H1 (cell line): ENCODE results near the gene MAN2A1. TPM values are rescaled to one million over a fixed set of nuclear protein-coding genes. Genes with fewer than 3 reads are reported as not detected.

ENCODE experiments used
- CTCF ChIA-PET: fragments of 300-600 bp; sonication (Branson Sonifier 250); formaldehyde crosslinking; loops from one replicate; lab custom pipeline; 2021; ENCODE audit not compliant: partially characterized antibody; lab: Charles Lee
- POLR2A ChIA-PET: fragments of 300-600 bp; sonication (Branson Sonifier 250); formaldehyde crosslinking; loops from one replicate; lab custom pipeline; 2021; ENCODE audit warnings: inconsistent platforms; ENCODE audit not compliant: partially characterized antibody; lab: Charles Lee
- DNase-seq, 2 experiments: peaks; one replicate each; pipeline versions ENCODE4 v3.0.0 to v3.0.0-alpha.2; 2010 to 2022; ENCODE audit warnings: low spot score in 2 of 2, low read depth in 1 of 2, mixed read lengths in 1 of 2
- FAIRE-seq: peaks from 2 replicates; lab custom pipeline; 2011; peaks lifted over from hg19 to GRCh38; lab: Jason Lieb, UNC
- H2AFZ ChIP-seq: 2 replicates; pipeline ENCODE4 v1.8.1; 2012; ENCODE audit warnings: low read length, inconsistent platforms
- H2AK5ac ChIP-seq: 2 replicates; pipeline ENCODE4 v1.6.1; 2013; ENCODE audit warnings: low read depth, low read length
- H2BK120ac ChIP-seq: replicated peaks from 2 replicates; pipeline ENCODE3; 2013; ENCODE audit warnings: low read depth, low read length, inconsistent platforms
- H2BK12ac ChIP-seq: 2 replicates; pipeline ENCODE4 v1.6.1; 2013; ENCODE audit warnings: low read depth, low read length
- H2BK15ac ChIP-seq: 2 replicates; pipeline ENCODE4 v1.6.1; 2013; ENCODE audit warnings: low read length
- H2BK20ac ChIP-seq: 2 replicates; pipeline ENCODE4 v1.6.1; 2013; ENCODE audit warnings: low read length
- H2BK5ac ChIP-seq: 2 replicates; pipeline ENCODE4 v1.6.1; 2013; ENCODE audit warnings: low read depth, low read length
- H3K14ac ChIP-seq: 2 replicates; pipeline ENCODE4 v1.6.1; 2013; ENCODE audit warnings: inconsistent platforms; ENCODE audit not compliant: insufficient read length
- H3K18ac ChIP-seq: 2 replicates; pipeline ENCODE4 v1.6.1; 2013; ENCODE audit warnings: low read length; ENCODE audit errors: extremely low read depth
- H3K23ac ChIP-seq: 2 replicates; pipeline ENCODE4 v1.6.1; 2013; ENCODE audit warnings: inconsistent platforms; ENCODE audit not compliant: insufficient read length
- H3K23me2 ChIP-seq: 2 replicates; pipeline ENCODE4 v1.6.1; 2013; ENCODE audit warnings: low read depth, low read length
- H3K27ac ChIP-seq: 2 replicates; pipeline ENCODE4 v1.6.1; 2011; ENCODE audit warnings: low read depth, low read length, inconsistent platforms
- H3K27me3 ChIP-seq, 4 experiments: replicated peaks in 1 of 4; 1 replicate in 1 of 4; 2 replicates in 3 of 4; pipeline versions ENCODE4 v1.6.1 to v1.8.1; 2011 to 2013; ENCODE audit warnings: low read length in 3 of 4, mild to moderate bottlenecking in 3 of 4, inconsistent platforms in 2 of 4, mixed read lengths in 2 of 4, moderate library complexity in 1 of 4; ENCODE audit not compliant: control insufficient read depth in 3 of 4, insufficient read depth in 3 of 4; ENCODE audit errors: extremely low read depth in 1 of 4
- H3K36me3 ChIP-seq, 4 experiments: 2 replicates each; pipeline versions ENCODE4 v1.6.1 to v1.8.1; 2011 to 2013; ENCODE audit warnings: mild to moderate bottlenecking in 4 of 4, low read length in 3 of 4, moderate library complexity in 2 of 4, control low read depth in 1 of 4, inconsistent platforms in 1 of 4; ENCODE audit not compliant: insufficient read depth in 4 of 4, control insufficient read depth in 2 of 4
- H3K4ac ChIP-seq: replicated peaks from 2 replicates; pipeline ENCODE3; 2013; ENCODE audit warnings: low read length, low read depth, mixed read lengths, inconsistent platforms; ENCODE audit not compliant: insufficient read length
- H3K4me1 ChIP-seq, 4 experiments: replicated peaks in 1 of 4; 1 replicate in 1 of 4; 2 replicates in 3 of 4; pipeline versions ENCODE4 v1.6.1 to v1.8.1; 2011 to 2013; ENCODE audit warnings: low read length in 3 of 4, inconsistent platforms in 2 of 4, mixed read lengths in 1 of 4; ENCODE audit not compliant: insufficient read depth in 4 of 4, control insufficient read depth in 3 of 4
- H3K4me2 ChIP-seq, 2 experiments: 2 replicates each; pipeline versions ENCODE4 v1.6.1 to v1.8.1; 2011 to 2013; ENCODE audit warnings: low read depth in 2 of 2, low read length in 2 of 2, control low read depth in 1 of 2, inconsistent platforms in 1 of 2, mild to moderate bottlenecking in 1 of 2; ENCODE audit not compliant: insufficient read depth in 1 of 2
- H3K4me3 ChIP-seq, 4 experiments: fragments of 200-600, 300-600 bp in 1 of 4; sonication (generic), shearing (Covaris generic), sonication (Bioruptor Twin) in 1 of 4; 2 replicates each; pipeline versions ENCODE4 v1.5.1 to v1.8.1; 2011 to 2016; ENCODE audit warnings: low read length in 4 of 4, low read depth in 3 of 4, control low read depth in 2 of 4, inconsistent platforms in 2 of 4, mild to moderate bottlenecking in 2 of 4, mixed read lengths in 1 of 4, moderate library complexity in 1 of 4; ENCODE audit not compliant: insufficient read depth in 2 of 4; ENCODE audit errors: extremely low read depth in 1 of 4
- H3K56ac ChIP-seq: replicated peaks from 2 replicates; pipeline ENCODE3; 2013; ENCODE audit warnings: low read depth, mild to moderate bottlenecking, mixed read lengths, low read length, inconsistent platforms; ENCODE audit not compliant: insufficient read length
- H3K79me1 ChIP-seq: 2 replicates; pipeline ENCODE4 v1.6.1; 2013; ENCODE audit warnings: low read depth, low read length, control low read depth
- H3K79me2 ChIP-seq, 2 experiments: 2 replicates each; pipeline versions ENCODE4 v1.6.1 to v1.8.1; 2012 to 2013; ENCODE audit warnings: low read length in 2 of 2, mild to moderate bottlenecking in 2 of 2, inconsistent platforms in 1 of 2; ENCODE audit not compliant: insufficient read depth in 2 of 2, control insufficient read depth in 1 of 2
- H3K9ac ChIP-seq, 4 experiments: replicated peaks in 1 of 4; 1 replicate in 1 of 4; 2 replicates in 3 of 4; pipeline versions ENCODE4 v1.6.1 to v1.8.1; 2011 to 2013; ENCODE audit warnings: low read depth in 3 of 4, low read length in 3 of 4, control low read depth in 2 of 4, mild to moderate bottlenecking in 2 of 4, moderate library complexity in 2 of 4, inconsistent platforms in 1 of 4; ENCODE audit errors: extremely low read depth in 1 of 4
- H3K9me3 ChIP-seq, 2 experiments: 2 replicates each; pipeline versions ENCODE4 v1.6.1 to v1.8.1; 2012 to 2013; ENCODE audit warnings: mild to moderate bottlenecking in 2 of 2, moderate library complexity in 2 of 2, control low read depth in 1 of 2, inconsistent platforms in 1 of 2, low read depth in 1 of 2, low read length in 1 of 2, mixed read lengths in 1 of 2; ENCODE audit not compliant: insufficient read depth in 2 of 2
- H4K20me1 ChIP-seq, 2 experiments: replicated peaks in 1 of 2; 2 replicates each; pipeline versions ENCODE3 to v1.8.1; 2011 to 2013; ENCODE audit warnings: inconsistent platforms in 2 of 2, low read length in 2 of 2, mild to moderate bottlenecking in 1 of 2; ENCODE audit not compliant: insufficient read depth in 2 of 2, control insufficient read depth in 1 of 2
- H4K5ac ChIP-seq: 2 replicates; pipeline ENCODE4 v1.6.1; 2013; ENCODE audit warnings: low read length, low read depth, mixed read lengths, inconsistent platforms; ENCODE audit not compliant: insufficient read length
- H4K8ac ChIP-seq: 2 replicates; pipeline ENCODE4 v1.8.0; 2013; ENCODE audit warnings: mild to moderate bottlenecking, moderate library complexity, low read length, inconsistent platforms; ENCODE audit not compliant: insufficient read depth; ENCODE audit errors: extremely low read depth
- H4K91ac ChIP-seq: replicated peaks from 2 replicates; pipeline ENCODE3; 2013; ENCODE audit warnings: low read length, mixed read lengths, inconsistent platforms; ENCODE audit not compliant: insufficient read length
- CHD1 ChIP-seq: IDR thresholded peaks from 2 replicates; pipeline ENCODE4 v1.6.1; 2012; ENCODE audit warnings: low read depth, low read length, improper control_type of control experiment
- EZH2 ChIP-seq: fragments of 200-600 bp; sonication (generic); IDR thresholded peaks from 2 replicates; pipeline ENCODE4 v1.7.1; 2012; ENCODE audit warnings: low read depth, mild to moderate bottlenecking, moderate library complexity, low read length, inconsistent platforms; ENCODE audit not compliant: severe bottlenecking
- SP1 ChIP-seq: IDR thresholded peaks from 2 replicates; pipeline ENCODE4 v1.6.1; 2011; ENCODE audit warnings: low read depth, low read length
- SP4 ChIP-seq: IDR thresholded peaks from 2 replicates; pipeline ENCODE4 v1.6.1; 2012; ENCODE audit warnings: low read length, inconsistent platforms
- ZNF274 ChIP-seq: IDR thresholded peaks from 2 replicates; pipeline ENCODE4 v1.7.0; 2012; ENCODE audit warnings: low read length, borderline replicate concordance; ENCODE audit errors: extremely low read depth
- WGBS, 2 experiments: shearing (Covaris generic) in 1 of 2; methylation state at CpG; one replicate each; pipeline versions ENCODE4 v1.1.6 to v1.1.7; 2013 to 2015; ENCODE audit warnings: low lambda C conversion rate in 2 of 2, mixed read lengths in 2 of 2, inconsistent platforms in 1 of 2, low coverage in 1 of 2, missing lambda C conversion rate in 1 of 2; ENCODE audit not compliant: insufficient replicate concordance in 2 of 2, insufficient coverage in 1 of 2, insufficient read length in 1 of 2; ENCODE audit errors: extremely low coverage in 1 of 2, missing lambda C conversion rate in 1 of 2; 5-methylcytosine and 5-hydroxymethylcytosine counted together
- polyA plus RNA-seq, 7 experiments: library from polyadenylated mRNA; depleted of rRNA in 3 of 7; stranded (reverse) in 5 of 7; unstranded in 2 of 7; fragments of >200 nt in 5 of 7; fragments of 200-250 nt in 2 of 7; gene quantifications; 1 replicate in 5 of 7; 2 replicates in 1 of 7; 4 replicates in 1 of 7; pipeline versions ENCODE4 v1.2.1 to v1.2.3, GENCODE V29; 2011 to 2013; ENCODE audit warnings: missing spikeins in 2 of 7, mixed read lengths in 2 of 7
- total RNA-seq: library from RNA; stranded (reverse); fragmentation: NEBNext Ultra II Directional; extraction: Animal tissue kit (Norgen Biotek cat#: 25700); gene quantifications from 2 replicates; pipeline ENCODE4 v1.2.1, GENCODE V29; 2021
- TF ChIP-seq, protein P1 (sequence below): IDR thresholded peaks from 2 replicates; pipeline ENCODE4 v1.6.1; 2012; ENCODE audit warnings: inconsistent platforms

Gene MAN2A1
- total and polyA plus RNA-seq, 2 of the 8 experiments (the other 6 are each of a cell fraction or from before 2014, with no cell fraction given), result 29.1 to 102 TPM

- Histone ChIP-seq H4K8ac (no peak overlapping the region), H2BK5ac (no peak overlapping the region), H4K91ac (no peak overlapping the region), H3K4me2 (peak overlapping the region; percentile 81 to 84), H3K27me3 (no peaks in the 10 kb centered on the region), H3K36me3 (0 out of 8 replicates have a peak, but pooled peaks cover 0 to 2% (median 0%) of the 10 kb centered on the region in 4 experiments), H3K9ac (no peak overlapping the region), H2AK5ac (no peak overlapping the region), H3K4me3 (peak overlapping the region; percentile 15 to 93 (median 87); a peak in 4 of 8 replicates), H3K23ac (no peak overlapping the region), H3K4me1 (peaks cover 2 to 17% (median 13%) of the 10 kb centered on the region in 4 experiments; a peak in 4 of 7 replicates), H3K79me2 (peaks cover 27 to 66% of the 10 kb centered on the region in 2 experiments), H3K14ac (no peak overlapping the region), H3K27ac (no peak overlapping the region), H3K18ac (no peak overlapping the region), H4K20me1 (peaks cover 29 to 36% of the 10 kb centered on the region in 2 experiments), H2BK15ac (no peak overlapping the region), H3K79me1 (no peaks in the 10 kb centered on the region; the same call in 1 of the 2 replicates), H2BK120ac (no peak overlapping the region), H3K23me2 (no peaks in the 10 kb centered on the region; the same call in 1 of the 2 replicates), H3K9me3 (peaks cover 0 to 3% of the 10 kb centered on the region in 2 experiments; a peak in 1 of 4 replicates), H2AFZ (no peak overlapping the region), H3K4ac (no peak overlapping the region), H2BK20ac (no peak overlapping the region), H2BK12ac (no peak overlapping the region), H4K5ac (no peak overlapping the region), H3K56ac (no peak overlapping the region)
- ChIA-PET CTCF (interaction anchor here (0.8 to 1.8 kb wide), 5 partner anchors 10 to 153 kb away, joined by 3 to 5 read pairs (median 3); no protein-coding TSS in a partner anchor), POLR2A (interaction anchor here (1.2 kb wide), 1 partner anchor 13 kb away, joined by 5 read pairs; no protein-coding TSS in a partner anchor)
- no peak for DNase-seq
- WGBS, 2 experiments, result 95% methylated on average over 1 of the region's 1 CpG; no CpG with 5 or more reads in 1 of the 2 experiments
- no peak for FAIRE-seq
- no peak for TF ChIP-seq SP1
- no peak for TF ChIP-seq CHD1
- TF ChIP-seq, protein P1, sequence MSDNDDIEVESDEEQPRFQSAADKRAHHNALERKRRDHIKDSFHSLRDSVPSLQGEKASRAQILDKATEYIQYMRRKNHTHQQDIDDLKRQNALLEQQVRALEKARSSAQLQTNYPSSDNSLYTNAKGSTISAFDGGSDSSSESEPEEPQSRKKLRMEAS, result no peak
- no peak for TF ChIP-seq ZNF274
- TF ChIP-seq EZH2, result no peak
- TF ChIP-seq SP4, result no peak
These were observed 2.3 kb downstream of the MAN2A1 start for GRCh38 chr5:109691996-109692395.
